Measurements from ENCODE around the gene MACF1. TPM values are rescaled to one million over a fixed set of nuclear protein-coding genes. Genes with fewer than 3 reads are reported as not detected.

MACF1 gene
- total and polyA plus RNA-seq, 8 donors = 49.8 to 161 (median 89.1) TPM

GRCh38 chr1:39481289-39481688, 276.8 kb downstream of the MACF1 start:
- Histone ChIP-seq H3K4me1 (no peaks in the 10 kb centered on the region), H3K9me3 (no peaks in the 10 kb centered on the region), H3K4me3 (no peak overlapping the region), H3K27me3 (no peaks in the 10 kb centered on the region), H3K27ac (no peak overlapping the region), H3K36me3 (peaks cover 0 to 39% (median 22%) of the 10 kb centered on the region in 3 donors)
- intact Hi-C loops (cut with DNase I) = no loop called here
- ATAC-seq = no peak
- no peak for TF ChIP-seq CTCF (IDR thresholded peaks at IDR 0.05)
- no peak for DNase-seq
- 87 to 93% methylated on average over 6 of the region's 6 CpGs for WGBS, 2 donors
- FAIRE-seq = no peak

- intact Hi-C loops (cut with DNase I) = no loop called here
- peaks cover 0 to 3% (median 0%) of the 10 kb centered on the region in 3 donors for H3K4me1 ChIP-seq
- DNase-seq = no peak
- H3K4me3 ChIP-seq = no peak overlapping the region
- ATAC-seq = no peak
- H3K27me3 ChIP-seq = no peaks in the 10 kb centered on the region
- FAIRE-seq = no peak
- TF ChIP-seq CTCF (IDR thresholded peaks at IDR 0.05) = no peak
- H3K27ac ChIP-seq = no peak overlapping the region
- WGBS, 2 donors = 57 to 60% methylated on average over 1 of the region's 1 CpG
- H3K9me3 ChIP-seq = no peaks in the 10 kb centered on the region
- H3K36me3 ChIP-seq = peaks cover 0 to 44% (median 22%) of the 10 kb centered on the region in 3 donors
These were observed 278.8 kb downstream of the MACF1 start for GRCh38 chr1:39483276-39483675.

GRCh38 chr1:39484564-39484963, 280.1 kb downstream of the MACF1 start:
- H3K4me3 ChIP-seq = no peak overlapping the region
- peaks cover 0 to 38% (median 22%) of the 10 kb centered on the region in 3 donors for H3K36me3 ChIP-seq
- intact Hi-C loops (cut with DNase I) = no loop called here
- ATAC-seq (no peak), FAIRE-seq (no peak), DNase-seq (no peak)
- H3K27me3 ChIP-seq = no peaks in the 10 kb centered on the region
- no peak for TF ChIP-seq CTCF (IDR thresholded peaks at IDR 0.05)
- peaks cover 0 to 3% (median 0%) of the 10 kb centered on the region in 3 donors for H3K4me1 ChIP-seq
- 87 to 91% methylated on average over 7 of the region's 7 CpGs for WGBS, 2 donors
- no peaks in the 10 kb centered on the region for H3K9me3 ChIP-seq
- no peak overlapping the region for H3K27ac ChIP-seq

DNA sequence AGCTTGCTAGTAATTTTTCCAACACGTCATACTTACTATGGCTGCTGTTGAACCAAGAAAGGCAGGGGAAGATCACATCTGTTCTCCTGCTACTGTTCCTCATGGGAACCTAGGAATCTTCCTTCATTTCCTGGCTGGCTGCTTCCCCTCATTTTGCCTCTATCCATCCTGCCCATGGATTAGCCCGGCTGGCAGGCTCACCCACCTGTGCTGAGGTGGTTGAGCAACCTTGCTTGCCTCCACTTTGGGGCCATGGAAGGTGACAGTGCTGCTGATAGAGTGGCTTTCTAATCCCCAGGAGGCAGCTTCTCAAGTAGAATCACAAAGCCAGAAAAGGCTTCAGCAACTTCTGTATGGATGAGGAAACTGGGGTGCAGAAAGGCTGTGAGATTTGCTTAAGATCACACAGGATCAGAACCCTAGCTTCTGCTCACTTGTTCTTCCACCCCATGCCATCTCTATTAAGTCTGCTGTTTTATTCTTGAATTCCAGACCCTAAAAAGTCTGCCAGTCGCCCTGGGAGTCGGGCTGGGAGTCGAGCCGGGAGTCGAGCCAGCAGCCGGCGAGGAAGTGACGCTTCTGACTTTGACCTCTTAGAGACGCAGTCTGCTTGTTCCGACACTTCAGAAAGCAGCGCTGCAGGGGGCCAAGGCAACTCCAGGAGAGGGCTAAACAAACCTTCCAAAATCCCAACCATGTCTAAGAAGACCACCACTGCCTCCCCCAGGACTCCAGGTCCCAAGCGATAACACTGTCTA, 280.7 kb downstream of the MACF1 start:
- ATAC-seq = no peak
- no peak for TF ChIP-seq CTCF (IDR thresholded peaks at IDR 0.05)

GRCh38 chr1:39488012-39488545, 283.6 kb downstream of the MACF1 start:
- Histone ChIP-seq H3K9me3 (no peaks in the 10 kb centered on the region), H3K4me1 (peaks cover 0 to 3% (median 0%) of the 10 kb centered on the region in 3 donors), H3K27me3 (no peaks in the 10 kb centered on the region), H3K4me3 (no peak overlapping the region), H3K27ac (no peak overlapping the region), H3K36me3 (peaks cover 0 to 17% (median 4%) of the 10 kb centered on the region in 3 donors)
- TF ChIP-seq CTCF (IDR thresholded peaks at IDR 0.05) = no peak
- ATAC-seq = no peak
- no peak for DNase-seq
- 96 to 97% methylated on average over 5 of the region's 5 CpGs for WGBS, 2 donors
- no peak for FAIRE-seq
- intact Hi-C loops (cut with DNase I) = no loop called here

More for the DNA sequence above, 280.7 kb downstream of the MACF1 start:
- FAIRE-seq (no peak), DNase-seq (no peak)
- no peak overlapping the region for H3K4me3 ChIP-seq
- H3K27ac ChIP-seq = no peak overlapping the region
- H3K27me3 ChIP-seq = no peaks in the 10 kb centered on the region
- intact Hi-C loops (cut with DNase I) = no loop called here
- WGBS, 2 donors = 87 to 91% methylated on average over 14 of the region's 14 CpGs
- H3K9me3 ChIP-seq = no peaks in the 10 kb centered on the region
- peaks cover 0 to 31% (median 19%) of the 10 kb centered on the region in 3 donors for H3K36me3 ChIP-seq
- peaks cover 0 to 3% (median 0%) of the 10 kb centered on the region in 3 donors for H3K4me1 ChIP-seq

All from pancreas (tissue), 10 donors.